Measurements from ENCODE around the gene SPACDR. TPM values are rescaled to one million over a fixed set of nuclear protein-coding genes. Genes with fewer than 3 reads are reported as not detected.

The SPACDR gene
- total and polyA plus RNA-seq, 7 donors: 0.63 to 0.95 TPM; not detected in 5

DNA sequence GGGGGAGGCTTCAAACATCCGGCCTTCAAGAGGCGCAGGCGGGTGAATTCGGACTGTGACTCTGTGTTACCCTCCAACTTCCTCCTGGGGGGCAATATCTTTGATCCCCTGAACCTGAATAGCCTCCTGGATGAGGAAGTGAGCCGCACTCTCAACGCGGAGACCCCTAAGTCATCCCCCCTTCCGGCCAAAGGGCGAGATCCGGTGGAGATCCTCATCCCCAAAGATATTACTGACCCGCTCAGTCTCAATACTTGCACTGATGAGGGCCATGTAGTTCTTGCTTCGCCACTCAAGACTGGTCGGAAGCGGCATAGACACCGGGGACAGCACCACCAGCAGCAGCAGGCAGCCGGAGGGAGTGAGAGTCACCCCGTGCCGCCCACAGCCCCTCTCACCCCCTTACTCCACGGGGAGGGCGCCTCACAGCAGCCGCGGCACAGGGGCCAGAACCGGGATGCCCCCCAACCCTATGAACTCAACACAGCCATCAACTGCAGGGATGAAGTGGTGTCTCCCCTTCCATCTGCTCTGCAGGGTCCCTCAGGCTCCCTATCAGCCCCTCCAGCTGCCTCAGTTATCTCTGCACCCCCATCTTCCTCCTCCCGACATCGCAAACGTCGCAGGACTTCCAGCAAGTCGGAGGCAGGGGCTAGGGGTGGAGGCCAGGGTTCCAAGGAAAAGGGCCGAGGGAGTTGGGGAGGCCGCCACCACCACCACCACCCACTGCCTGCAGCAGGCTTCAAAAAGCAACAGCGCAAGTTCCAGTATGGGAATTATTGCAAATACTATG lies 33.4 kb downstream of the SPACDR start:
- peak overlapping the region; percentile 61 to 98 (median 88) for H3K4me3 ChIP-seq
- peak overlapping the region; percentile 91 to 100 (median 99) for H3K27ac ChIP-seq
- TF ChIP-seq POLR2AphosphoS5 (IDR thresholded peaks at IDR 0.05): no peak
- TF ChIP-seq CTCF (IDR thresholded peaks at IDR 0.05): no peak
- no peak for TF ChIP-seq POLR2A (IDR thresholded peaks at IDR 0.05)
- no peak for TF ChIP-seq EP300 (IDR thresholded peaks at IDR 0.05)
- no peaks in the 10 kb centered on the region for H3K27me3 ChIP-seq
- H3K9me3 ChIP-seq: no peaks in the 10 kb centered on the region
- 26 to 32% methylated on average over 31 of the region's 31 CpGs for WGBS, 2 donors
- H3K36me3 ChIP-seq: peaks cover 8 to 27% (median 16%) of the 10 kb centered on the region in 4 donors
- peaks cover 0 to 50% (median 44%) of the 10 kb centered on the region in 4 donors for H3K4me1 ChIP-seq
- DNase-seq: peak; percentile 73
- intact Hi-C loops (cut with DNase I): no loop called here

DNA sequence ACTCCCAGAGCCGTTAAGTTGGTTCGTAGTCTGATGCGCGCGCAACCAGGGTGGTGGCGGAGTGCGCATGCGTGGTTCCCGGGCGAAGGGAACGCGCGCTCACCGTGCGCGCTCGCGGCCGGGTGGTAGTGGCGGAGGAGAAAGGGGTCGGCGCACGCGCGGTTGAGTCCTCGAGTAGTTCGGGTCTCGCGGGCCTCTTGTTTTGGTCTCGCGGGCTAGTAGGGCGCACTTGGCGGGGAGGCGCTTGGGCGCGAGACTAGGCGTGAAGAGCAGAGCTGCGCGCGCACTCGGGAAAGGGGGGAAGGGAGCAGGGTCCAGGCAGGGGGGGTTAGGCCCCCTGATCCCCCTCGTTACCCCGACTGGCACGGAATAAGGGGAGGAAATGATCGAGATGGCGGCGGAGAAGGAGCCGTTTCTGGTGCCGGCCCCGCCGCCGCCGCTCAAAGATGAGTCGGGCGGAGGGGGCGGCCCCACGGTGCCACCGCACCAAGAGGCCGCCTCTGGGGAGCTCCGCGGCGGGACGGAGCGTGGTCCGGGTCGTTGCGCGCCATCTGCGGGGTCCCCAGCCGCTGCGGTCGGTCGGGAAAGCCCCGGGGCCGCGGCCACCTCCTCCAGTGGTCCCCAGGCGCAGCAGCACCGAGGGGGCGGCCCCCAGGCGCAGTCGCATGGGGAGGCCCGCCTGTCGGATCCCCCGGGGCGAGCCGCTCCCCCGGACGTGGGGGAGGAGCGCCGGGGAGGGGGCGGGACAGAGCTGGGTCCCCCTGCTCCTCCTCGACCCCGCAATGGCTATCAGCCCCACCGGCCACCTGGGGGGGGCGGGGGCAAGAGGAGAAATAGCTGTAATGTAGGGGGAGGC lies 34.2 kb downstream of the SPACDR start, which contains the start of gene MEPCE:
Gene MEPCE, plus strand, starts transcription at position 195 of the 856 bp plus-strand sequence. Its CDS starts 188 bp downstream, at position 383.
- WGBS, 2 donors: 0% methylated on average over 95 of the region's 95 CpGs

GRCh38 chr7:100428967-100429636 lies 35.0 kb downstream of the SPACDR start:
- WGBS, 2 donors: 1% methylated on average over 40 of the region's 40 CpGs
- DNase-seq: peak; percentile 100
- Histone ChIP-seq H3K4me3 (peak overlapping the region; percentile 61 to 98 (median 88)), H3K36me3 (peaks cover 8 to 21% (median 14%) of the 10 kb centered on the region in 4 donors), H3K27ac (peak overlapping the region; percentile 91 to 100 (median 99)), H3K4me1 (peaks cover 0 to 35% (median 30%) of the 10 kb centered on the region in 4 donors), H3K9me3 (no peaks in the 10 kb centered on the region), H3K27me3 (no peaks in the 10 kb centered on the region)
- TF ChIP-seq EP300 (IDR thresholded peaks at IDR 0.05) (peak in 1 of 4 donors; percentile 93), POLR2AphosphoS5 (IDR thresholded peaks at IDR 0.05) (peak; percentile 80 to 98 (median 94)), CTCF (IDR thresholded peaks at IDR 0.05) (peak in 2 of 4 experiments; percentile 35 to 38), POLR2A (IDR thresholded peaks at IDR 0.05) (peak; percentile 74 to 87)
- intact Hi-C loops (cut with DNase I): no loop called here

More for the DNA sequence above, 34.2 kb downstream of the SPACDR start, which contains the start of gene MEPCE:
- peak within 1 kb of the TSS; percentile 61 to 98 (median 88) for H3K4me3 ChIP-seq
- peaks cover 8 to 27% (median 16%) of the 10 kb centered on the region in 4 donors for H3K36me3 ChIP-seq
- peak in 1 of 2 donors; percentile 8 for TF ChIP-seq POLR2A (IDR thresholded peaks at IDR 0.05)
- no peak for TF ChIP-seq CTCF (IDR thresholded peaks at IDR 0.05)
- TF ChIP-seq POLR2AphosphoS5 (IDR thresholded peaks at IDR 0.05): peak; percentile 5 to 57 (median 24)
- peak in 1 of 4 donors; percentile 39 for TF ChIP-seq EP300 (IDR thresholded peaks at IDR 0.05)
- H3K27ac ChIP-seq: peak within 1 kb of the TSS; percentile 91 to 100 (median 99)
- no peaks in the 10 kb centered on the region for H3K27me3 ChIP-seq
- H3K9me3 ChIP-seq: no peaks in the 10 kb centered on the region
- peaks cover 0 to 41% (median 37%) of the 10 kb centered on the region in 4 donors for H3K4me1 ChIP-seq
- intact Hi-C loops (cut with DNase I): no loop called here
- DNase-seq: peak; percentile 99
